ENCODE measurements around the gene MIPOL1.

Gene MIPOL1

GRCh38 chr14:37601865-37602264 lies 404.1 kb downstream of the MIPOL1 start:
- no peak for DNase-seq

Measured in CD4-positive, alpha-beta T cell treated with Interleukin-17A for 4 hours (primary cell).